Parathyroid adenoma (tissue), 2 donors: ENCODE data around the gene AP2A1.
"Not testable (repeated sequence)": the region's sequence is repeated elsewhere in the genome, so short reads cannot be mapped to it uniquely, and the experiment has no call there.

Experiments used
- H2AFZ ChIP-seq: fragments of 300-600 bp; sonication (generic); one replicate; pipeline ENCODE4 v1.7.0; 2017; ENCODE audit warnings: antibody characterized with exemption, mild to moderate bottlenecking
- H3K27ac ChIP-seq: fragments of 300-600 bp; sonication (generic); one replicate; pipeline ENCODE4 v1.7.0; 2017
- H3K27me3 ChIP-seq: fragments of 300-600 bp; sonication (generic); one replicate; pipeline ENCODE4 v1.7.0; 2017; ENCODE audit warnings: low read length; ENCODE audit not compliant: control insufficient read depth, insufficient read depth
- H3K36me3 ChIP-seq: fragments of 300-600 bp; sonication (generic); one replicate; pipeline ENCODE4 v1.7.0; 2017; ENCODE audit warnings: low read length; ENCODE audit not compliant: control insufficient read depth, insufficient read depth
- H3K4me1 ChIP-seq: fragments of 300-600 bp; sonication (generic); one replicate; pipeline ENCODE4 v1.7.0; 2017; ENCODE audit warnings: control low read depth
- H3K4me2 ChIP-seq: fragments of 300-600 bp; sonication (generic); one replicate; pipeline ENCODE4 v1.7.0; 2017; ENCODE audit warnings: low read length
- H3K4me3 ChIP-seq: fragments of 300-600 bp; sonication (generic); one replicate; pipeline ENCODE4 v1.7.0; 2017; ENCODE audit warnings: low read depth, low read length
- H3K79me2 ChIP-seq: fragments of 300-600 bp; sonication (generic); one replicate; pipeline ENCODE4 v1.7.0; 2017; ENCODE audit warnings: control low read depth
- H3K9ac ChIP-seq: fragments of 300-600 bp; sonication (generic); one replicate; pipeline ENCODE4 v1.7.0; 2017; ENCODE audit warnings: mild to moderate bottlenecking
- H3K9me3 ChIP-seq: fragments of 300-600 bp; sonication (generic); one replicate; pipeline ENCODE4 v1.7.0; 2017; ENCODE audit warnings: low read length; ENCODE audit not compliant: control insufficient read depth
- TF ChIP-seq, protein P1 (sequence below): fragments of 300-600 bp; sonication (generic); IDR thresholded peaks from one replicate; pipeline ENCODE4 v1.7.0; 2017; ENCODE audit warnings: antibody characterized with exemption, mild to moderate bottlenecking
- donor health status: primary hyperparathyroidism.

Gene AP2A1

DNA sequence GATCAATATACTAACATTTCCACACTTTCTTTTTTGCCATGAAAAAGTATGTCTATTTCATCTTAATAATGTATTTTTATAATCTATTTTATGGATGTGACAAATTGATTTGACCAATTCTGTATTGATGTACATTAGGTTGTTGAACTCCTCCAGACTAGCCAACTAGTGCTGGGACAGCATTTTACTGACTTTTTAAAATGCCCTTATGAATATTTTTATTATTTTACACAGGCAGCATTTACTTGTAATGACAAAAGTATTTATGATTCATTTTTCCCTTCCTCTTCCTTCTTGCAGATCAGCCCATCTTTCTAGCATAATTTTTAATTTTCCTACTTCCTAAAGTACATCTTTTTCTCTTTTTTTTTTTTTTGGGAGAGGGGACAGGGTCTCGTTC, 47.2 kb downstream of the AP2A1 start:
- Histone ChIP-seq H2AFZ (peak overlapping the region; percentile 95), H3K79me2 (peaks cover 9% of the 10 kb centered on the region), H3K36me3 (no peaks in the 10 kb centered on the region), H3K27ac (peak overlapping the region; percentile 96), H3K9me3 (no peaks in the 10 kb centered on the region), H3K9ac (no peak overlapping the region), H3K4me1 (peaks cover 10% of the 10 kb centered on the region), H3K4me3 (peak overlapping the region; percentile 94), H3K4me2 (peak overlapping the region; percentile 95), H3K27me3 (no peaks in the 10 kb centered on the region)
- TF ChIP-seq, protein P1, sequence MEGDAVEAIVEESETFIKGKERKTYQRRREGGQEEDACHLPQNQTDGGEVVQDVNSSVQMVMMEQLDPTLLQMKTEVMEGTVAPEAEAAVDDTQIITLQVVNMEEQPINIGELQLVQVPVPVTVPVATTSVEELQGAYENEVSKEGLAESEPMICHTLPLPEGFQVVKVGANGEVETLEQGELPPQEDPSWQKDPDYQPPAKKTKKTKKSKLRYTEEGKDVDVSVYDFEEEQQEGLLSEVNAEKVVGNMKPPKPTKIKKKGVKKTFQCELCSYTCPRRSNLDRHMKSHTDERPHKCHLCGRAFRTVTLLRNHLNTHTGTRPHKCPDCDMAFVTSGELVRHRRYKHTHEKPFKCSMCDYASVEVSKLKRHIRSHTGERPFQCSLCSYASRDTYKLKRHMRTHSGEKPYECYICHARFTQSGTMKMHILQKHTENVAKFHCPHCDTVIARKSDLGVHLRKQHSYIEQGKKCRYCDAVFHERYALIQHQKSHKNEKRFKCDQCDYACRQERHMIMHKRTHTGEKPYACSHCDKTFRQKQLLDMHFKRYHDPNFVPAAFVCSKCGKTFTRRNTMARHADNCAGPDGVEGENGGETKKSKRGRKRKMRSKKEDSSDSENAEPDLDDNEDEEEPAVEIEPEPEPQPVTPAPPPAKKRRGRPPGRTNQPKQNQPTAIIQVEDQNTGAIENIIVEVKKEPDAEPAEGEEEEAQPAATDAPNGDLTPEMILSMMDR, result no peak

GRCh38 chr19:49816590-49816989, 49.8 kb downstream of the AP2A1 start:
- Histone ChIP-seq H3K27ac (peak overlapping the region; percentile 100), H3K79me2 (peaks cover 29% of the 10 kb centered on the region), H3K9ac (no peak overlapping the region), H3K4me2 (peak overlapping the region; percentile 97), H3K36me3 (no peaks in the 10 kb centered on the region), H3K4me3 (no peak overlapping the region), H3K9me3 (no peaks in the 10 kb centered on the region), H2AFZ (no peak overlapping the region), H3K27me3 (no peaks in the 10 kb centered on the region), H3K4me1 (peaks cover 7% of the 10 kb centered on the region)
- TF ChIP-seq, protein P1, result no peak

DNA sequence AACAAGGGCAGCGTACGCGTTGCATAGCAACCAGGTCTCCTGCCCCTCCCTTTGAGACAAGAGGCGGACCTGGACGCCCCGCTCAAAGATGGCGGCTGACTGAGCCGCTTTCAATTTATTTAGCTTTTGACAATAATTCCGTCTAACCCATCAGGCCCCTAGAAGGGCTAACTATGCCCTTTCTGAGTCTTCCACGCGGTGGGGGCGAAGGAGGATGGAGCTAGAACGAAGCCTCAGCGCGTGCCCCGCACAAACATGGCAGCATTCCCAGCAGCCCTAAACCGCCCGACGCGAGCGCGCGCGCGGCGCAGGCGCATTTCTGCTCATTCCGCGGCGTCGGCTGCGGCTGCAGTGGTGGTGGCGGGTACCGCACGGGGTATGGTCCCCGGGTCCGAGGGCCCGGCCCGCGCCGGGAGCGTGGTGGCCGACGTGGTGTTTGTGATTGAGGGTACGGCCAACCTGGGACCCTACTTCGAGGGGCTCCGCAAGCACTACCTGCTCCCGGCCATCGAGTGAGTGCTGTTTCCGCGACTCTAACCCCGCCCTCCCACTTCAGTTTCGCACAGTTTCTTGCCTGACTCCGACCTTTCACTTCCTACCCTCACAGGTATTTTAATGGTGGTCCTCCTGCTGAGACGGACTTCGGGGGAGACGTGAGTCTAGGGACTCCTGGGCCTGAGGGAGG, 51.3 kb downstream of the AP2A1 start, which contains the start of gene MED25:
Gene MED25 (plus strand): TSS at position 326 of the 685 bp plus-strand sequence. CDS start 53 bp downstream, at position 379.
- Histone ChIP-seq H3K4me3 (peak within 1 kb of the TSS; percentile 94), H3K9ac (peak within 1 kb of the TSS; percentile 93), H3K79me2 (peaks cover 34% of the 10 kb centered on the region), H3K27me3 (no peaks in the 10 kb centered on the region), H3K4me1 (peaks cover 3% of the 10 kb centered on the region), H3K9me3 (no peaks in the 10 kb centered on the region), H3K36me3 (no peaks in the 10 kb centered on the region), H3K4me2 (peak within 1 kb of the TSS; percentile 97), H2AFZ (peak within 1 kb of the TSS; percentile 84), H3K27ac (peak within 1 kb of the TSS; percentile 100)
- TF ChIP-seq, protein P1, result no peak

DNA sequence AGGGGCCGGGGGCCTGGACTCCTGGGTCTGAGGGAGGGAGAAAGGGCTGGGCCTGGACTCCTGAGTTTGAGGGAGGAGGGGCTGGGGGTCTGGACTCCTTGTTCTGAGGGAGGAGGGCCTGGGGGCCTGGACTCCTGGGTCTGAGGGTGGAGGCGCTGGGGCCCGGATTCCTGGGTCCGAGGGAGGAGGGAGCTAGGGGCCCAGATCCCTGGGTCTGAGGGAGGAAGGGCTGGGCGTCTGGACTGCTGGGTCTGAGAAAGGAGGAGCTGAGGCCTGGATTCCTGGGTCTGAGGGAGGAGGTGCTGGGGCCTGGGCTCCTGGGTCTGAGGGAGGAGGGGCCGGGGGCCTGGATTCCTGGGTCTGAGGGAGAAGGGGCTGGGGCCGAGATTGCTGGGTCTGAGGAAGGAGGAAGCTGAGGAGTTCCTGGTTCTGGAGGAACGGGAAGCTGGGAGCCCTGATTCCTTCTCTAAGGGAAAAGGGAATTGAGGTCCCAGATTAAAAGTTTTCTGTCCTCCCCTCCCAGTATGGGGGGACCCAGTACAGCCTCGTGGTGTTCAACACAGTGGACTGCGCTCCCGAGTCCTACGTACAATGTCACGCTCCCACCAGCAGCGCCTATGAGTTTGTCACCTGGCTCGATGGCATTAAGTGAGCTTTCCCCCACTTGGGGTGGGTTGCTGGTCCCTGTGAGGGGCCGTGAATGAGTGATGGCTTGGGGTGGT, 52.0 kb downstream of the AP2A1 start:
- Histone ChIP-seq H3K4me2 (peak overlapping the region; percentile 97), H3K9me3 (no peaks in the 10 kb centered on the region), H3K9ac (peak overlapping the region; percentile 93), H3K79me2 (peaks cover 37% of the 10 kb centered on the region), H3K4me1 (peaks cover 3% of the 10 kb centered on the region), H3K36me3 (no peaks in the 10 kb centered on the region), H3K27me3 (no peaks in the 10 kb centered on the region), H3K4me3 (peak overlapping the region; percentile 94), H2AFZ (peak overlapping the region; percentile 84), H3K27ac (peak overlapping the region; percentile 100)
- TF ChIP-seq, protein P1, result no peak

GRCh38 chr19:49819452-49820115, 52.8 kb downstream of the AP2A1 start:
- not testable (repeated sequence) for H3K9me3 ChIP-seq, H2AFZ ChIP-seq, H3K4me3 ChIP-seq, H3K36me3 ChIP-seq, H3K4me1 ChIP-seq, H3K9ac ChIP-seq, H3K27ac ChIP-seq, H3K27me3 ChIP-seq
- H3K79me2 ChIP-seq, result peaks cover 37% of the 10 kb centered on the region
- H3K4me2 ChIP-seq, result peak overlapping the region; percentile 97
